NCI-H774 (cell line): Measurements from ENCODE around the gene CMTM6.
"Not testable (repeated sequence)": the region's sequence is repeated elsewhere in the genome, so short reads cannot be mapped to it uniquely, and the experiment has no call there.

Experiments
- DNase-seq: peaks from one replicate; lab custom pipeline; 2025; lab: John Stamatoyannopoulos, UW

Gene CMTM6, protein sequence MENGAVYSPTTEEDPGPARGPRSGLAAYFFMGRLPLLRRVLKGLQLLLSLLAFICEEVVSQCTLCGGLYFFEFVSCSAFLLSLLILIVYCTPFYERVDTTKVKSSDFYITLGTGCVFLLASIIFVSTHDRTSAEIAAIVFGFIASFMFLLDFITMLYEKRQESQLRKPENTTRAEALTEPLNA

DNA sequence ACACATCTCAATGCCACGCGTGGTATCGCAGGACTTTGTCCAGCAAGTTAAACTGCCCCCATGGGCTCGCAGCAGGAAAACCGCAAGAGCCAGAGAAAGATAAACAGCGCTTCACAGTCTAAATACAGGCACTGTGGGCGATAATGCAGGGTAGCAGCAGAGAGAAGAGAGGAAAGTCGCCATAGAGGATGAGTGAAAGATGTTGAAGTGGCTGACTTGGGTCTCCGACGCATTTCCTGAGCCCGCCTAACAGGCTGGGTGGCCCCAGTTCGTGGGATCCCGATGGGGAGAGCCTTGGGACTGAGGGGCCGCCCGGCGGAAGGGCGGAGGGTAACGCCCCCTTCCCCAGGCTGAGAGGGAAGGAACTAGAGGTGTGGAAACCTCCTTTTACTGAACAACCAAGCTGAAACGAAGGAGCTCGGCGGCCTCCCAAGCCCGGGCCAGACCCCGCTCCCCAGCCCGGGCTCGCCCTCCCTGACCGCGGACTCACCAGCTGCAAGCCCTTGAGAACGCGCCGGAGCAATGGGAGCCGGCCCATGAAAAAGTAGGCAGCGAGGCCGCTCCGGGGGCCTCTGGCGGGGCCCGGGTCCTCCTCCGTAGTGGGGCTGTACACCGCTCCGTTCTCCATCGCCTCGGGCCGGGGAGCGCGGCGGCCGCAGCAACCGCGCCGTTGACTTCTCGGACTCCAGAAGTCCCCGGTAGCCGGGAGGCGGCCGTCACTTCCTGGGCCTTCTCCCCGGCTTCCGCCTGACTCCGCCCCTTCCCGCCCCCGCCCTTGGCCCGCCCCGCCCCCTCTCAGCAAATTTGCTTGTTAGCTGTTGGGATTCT lies at the start of gene CMTM6:
TSS of gene CMTM6 (minus strand) at position 735 of the 828 bp plus-strand sequence. CDS start at position 628, 107 bp downstream.
- peak; percentile 23 for DNase-seq

DNA sequence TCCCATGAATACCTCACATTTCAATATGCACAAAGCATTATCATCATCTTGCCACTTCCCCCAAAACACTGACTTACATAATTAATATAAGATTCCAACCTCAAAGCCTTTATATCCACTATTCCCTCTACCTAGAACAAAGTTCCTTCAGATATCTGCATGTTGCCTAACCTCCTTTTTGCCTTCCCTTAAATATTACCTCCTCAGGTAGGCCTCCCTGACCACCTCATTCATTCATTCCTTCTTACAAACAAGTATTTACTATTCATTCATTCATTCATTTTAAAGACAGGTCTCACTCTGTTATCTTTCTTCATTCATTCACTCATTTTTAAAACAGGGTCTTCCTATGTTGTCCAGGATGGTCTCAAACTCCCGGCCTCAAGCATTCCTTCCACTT lies 49.4 kb upstream of the CMTM6 start:
- DNase-seq, result no peak

DNA sequence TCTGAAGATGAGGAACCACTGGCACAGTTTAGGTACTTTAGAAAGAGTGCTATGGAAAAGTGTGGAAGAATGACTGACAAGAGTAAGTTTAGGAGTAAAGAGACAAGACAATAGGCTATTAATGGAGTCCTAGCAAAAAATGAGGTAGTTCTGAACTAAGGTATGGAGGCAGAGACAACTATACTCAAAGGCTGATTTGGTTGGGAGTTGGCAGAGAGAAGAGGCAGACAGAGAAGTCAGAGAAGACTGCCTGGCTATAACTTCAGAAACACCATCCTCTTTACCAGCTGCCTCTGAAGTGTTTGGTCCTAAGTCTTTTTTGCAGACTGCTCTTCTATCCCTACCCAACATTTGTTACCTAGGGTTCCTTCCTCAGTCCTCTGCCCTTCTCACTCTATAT lies 48.8 kb upstream of the CMTM6 start:
- DNase-seq, result no peak

DNA sequence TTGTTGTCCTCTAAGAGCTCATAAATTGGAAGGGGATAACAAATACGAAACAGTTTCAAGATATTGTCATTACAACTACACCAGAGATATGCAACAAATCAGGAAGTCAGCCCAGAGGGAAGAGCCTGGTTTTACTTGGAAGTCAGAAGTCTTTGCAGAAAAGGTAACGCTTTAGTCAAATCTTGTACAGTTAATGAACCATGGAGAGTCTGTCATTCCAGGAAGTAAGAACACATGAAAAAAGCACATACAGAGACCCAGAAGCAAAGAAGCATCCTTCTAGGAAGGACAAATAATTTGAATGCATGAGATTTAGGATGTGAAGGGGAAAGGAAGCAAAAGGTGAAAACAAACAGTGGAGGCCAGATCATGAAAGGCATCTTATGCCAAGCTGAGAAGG lies 48.4 kb upstream of the CMTM6 start:
- no peak for DNase-seq

DNA sequence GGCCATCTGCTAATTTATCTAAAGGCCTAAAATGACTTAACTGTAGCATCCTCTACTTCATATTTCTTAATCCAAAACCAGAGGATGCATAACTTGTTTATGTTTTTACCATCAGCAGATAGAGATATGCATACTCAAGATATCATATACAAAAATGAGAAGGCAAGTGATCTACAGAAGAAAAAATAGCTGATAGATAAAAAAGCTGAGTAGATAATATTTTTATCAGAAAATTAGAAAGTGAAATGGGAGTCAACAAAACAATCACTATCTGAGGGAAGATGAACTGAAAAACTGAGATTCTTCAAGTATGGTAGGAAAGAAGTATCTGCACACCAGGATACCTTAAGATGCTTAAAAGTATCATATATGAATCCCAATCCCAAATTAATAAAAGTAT lies 42.7 kb upstream of the CMTM6 start:
- DNase-seq, result no peak

GRCh38 chr3:32544894-32545293 lies 42.2 kb upstream of the CMTM6 start:
- DNase-seq, result no peak

GRCh38 chr3:32542807-32543206 lies 40.2 kb upstream of the CMTM6 start:
- DNase-seq, result no peak

- no peak for DNase-seq
Observed at GRCh38 chr3:32540899-32541298, 38.2 kb upstream of the CMTM6 start.

DNA sequence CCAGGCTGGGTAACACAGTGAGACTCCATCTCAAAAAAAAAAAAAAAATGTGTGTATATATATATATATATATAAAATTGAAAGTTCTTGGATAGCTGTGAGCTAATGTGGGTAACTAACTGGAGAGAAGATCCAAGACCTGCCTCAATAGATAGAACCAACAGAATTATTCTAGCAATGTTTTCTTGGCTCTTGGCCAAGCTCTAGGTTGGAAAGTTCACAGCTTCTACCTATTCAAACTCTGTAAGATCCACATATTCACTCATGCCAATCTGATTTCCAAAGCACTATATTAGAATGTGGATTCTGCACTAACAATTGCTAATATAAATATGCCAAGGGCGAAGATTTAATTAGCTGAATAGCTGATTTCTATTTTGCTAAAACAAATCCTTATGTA lies 29.8 kb upstream of the CMTM6 start:
- DNase-seq, result no peak

DNA sequence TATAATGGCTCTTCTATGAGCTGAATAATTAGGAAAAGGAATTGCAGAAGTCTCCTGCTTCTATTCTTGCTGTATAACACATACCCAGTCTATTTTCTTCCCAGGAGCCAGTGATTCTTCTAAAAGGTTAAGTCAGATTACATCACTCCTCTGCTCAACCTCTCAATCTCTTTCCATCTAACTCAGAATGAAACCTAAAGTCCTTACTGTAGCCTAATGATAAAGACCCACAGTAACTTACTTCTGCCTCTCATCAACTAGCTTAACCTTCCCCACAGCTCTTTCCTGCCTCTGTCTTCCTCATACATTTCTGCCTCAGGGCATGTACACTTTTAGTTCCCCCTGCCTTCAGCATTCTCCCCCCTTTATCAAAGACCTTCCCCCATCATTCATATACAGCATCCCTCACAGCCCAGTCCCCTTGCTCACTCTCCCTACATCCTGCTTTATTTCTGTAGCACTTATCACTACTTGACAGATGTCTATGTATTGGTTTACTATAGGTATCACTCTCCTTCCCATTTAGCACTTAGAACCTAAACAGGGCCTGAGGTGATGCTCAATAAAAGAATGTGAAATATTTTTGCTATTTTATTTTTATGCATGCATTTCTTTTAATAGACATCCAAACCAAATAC lies 28.5 kb upstream of the CMTM6 start:
- no peak for DNase-seq

GRCh38 chr3:32525720-32526119 lies 23.1 kb upstream of the CMTM6 start:
- no peak for DNase-seq

DNA sequence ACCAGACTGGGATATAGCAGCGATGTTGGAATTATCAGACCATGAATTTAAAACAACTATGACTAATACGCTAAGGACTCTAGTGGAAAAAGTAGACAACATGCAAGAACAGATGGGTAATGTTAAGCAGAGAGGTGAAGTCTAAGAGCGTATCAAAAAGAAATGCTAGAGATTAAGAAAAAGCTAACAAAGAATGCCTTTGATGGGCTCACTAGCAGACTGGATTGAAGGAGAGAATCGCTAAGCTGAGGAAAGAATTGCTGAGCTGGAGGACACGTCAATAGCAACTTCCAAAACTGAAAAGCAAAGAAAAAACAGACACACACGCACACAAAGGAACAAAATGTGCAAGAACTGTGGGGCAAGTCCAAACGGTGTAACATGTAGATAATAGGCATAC lies 20.0 kb upstream of the CMTM6 start:
- DNase-seq, result no peak

- not testable (repeated sequence) for DNase-seq
Observed at GRCh38 chr3:32518921-32519320, 16.3 kb upstream of the CMTM6 start.

- DNase-seq, result not testable (repeated sequence)
Observed at GRCh38 chr3:32516751-32517150, 14.1 kb upstream of the CMTM6 start.

- DNase-seq, result no peak
Observed at GRCh38 chr3:32511005-32511404, 8.4 kb upstream of the CMTM6 start.

GRCh38 chr3:32510075-32510724 lies 7.5 kb upstream of the CMTM6 start:
- peak; percentile 0 for DNase-seq

DNA sequence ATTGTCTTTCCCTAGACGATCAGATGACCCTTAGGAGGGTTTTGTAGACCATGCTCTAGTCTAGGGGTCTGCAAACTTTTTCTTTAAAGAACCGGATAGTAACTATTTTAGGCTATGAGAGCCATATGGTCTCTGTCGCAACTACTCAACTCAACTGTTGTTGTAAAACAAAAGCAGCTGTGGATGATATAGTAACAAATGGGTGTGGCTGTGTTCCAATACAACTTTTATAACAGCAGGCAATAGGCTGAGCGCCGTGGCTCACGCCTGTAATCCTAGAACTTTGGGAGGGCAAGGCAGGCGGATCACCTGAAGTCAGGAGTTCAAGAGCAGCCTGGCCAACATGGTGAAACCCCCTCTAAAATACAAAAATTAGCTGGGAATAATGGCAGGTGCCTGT lies 6.1 kb upstream of the CMTM6 start:
- DNase-seq, result no peak

DNA sequence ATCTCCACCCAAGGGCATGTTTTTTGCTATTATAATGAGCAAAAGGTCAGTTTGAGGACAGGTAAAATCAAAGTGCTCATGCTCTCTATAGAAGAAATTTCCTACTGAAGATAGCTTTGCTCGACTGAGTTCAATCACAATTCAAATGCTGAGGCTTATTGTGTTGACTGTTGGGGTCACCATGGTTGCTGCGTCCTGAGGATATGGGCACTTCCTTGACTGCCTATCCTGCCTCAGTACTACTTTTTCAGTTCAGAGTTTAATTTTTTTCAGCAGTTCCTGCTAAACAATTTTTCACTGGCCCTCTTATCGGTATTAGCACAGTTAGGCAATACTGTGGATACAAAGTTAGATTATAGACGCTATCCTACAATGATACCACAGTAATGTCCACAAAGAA lies 3.8 kb upstream of the CMTM6 start:
- no peak for DNase-seq

DNA sequence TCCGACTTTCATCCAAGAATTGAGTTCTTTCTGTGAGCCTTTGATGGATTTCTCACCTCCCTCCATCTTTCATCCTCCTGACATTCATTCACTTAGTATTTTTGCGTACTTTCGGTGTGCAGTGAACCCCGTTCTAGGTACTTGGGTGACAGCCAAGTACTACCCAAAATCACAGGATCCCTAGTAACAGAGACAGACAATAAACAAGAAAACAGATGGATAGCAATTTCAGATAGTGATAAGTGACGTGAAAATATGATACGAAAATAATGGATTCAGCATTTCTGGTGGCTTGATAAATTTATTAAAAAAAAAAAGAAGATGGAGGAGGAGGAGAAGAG lies 264 bp upstream of the CMTM6 start:
- DNase-seq, result no peak

GRCh38 chr3:32501783-32502117 lies 902 bp downstream of the CMTM6 start:
- DNase-seq, result no peak

DNA sequence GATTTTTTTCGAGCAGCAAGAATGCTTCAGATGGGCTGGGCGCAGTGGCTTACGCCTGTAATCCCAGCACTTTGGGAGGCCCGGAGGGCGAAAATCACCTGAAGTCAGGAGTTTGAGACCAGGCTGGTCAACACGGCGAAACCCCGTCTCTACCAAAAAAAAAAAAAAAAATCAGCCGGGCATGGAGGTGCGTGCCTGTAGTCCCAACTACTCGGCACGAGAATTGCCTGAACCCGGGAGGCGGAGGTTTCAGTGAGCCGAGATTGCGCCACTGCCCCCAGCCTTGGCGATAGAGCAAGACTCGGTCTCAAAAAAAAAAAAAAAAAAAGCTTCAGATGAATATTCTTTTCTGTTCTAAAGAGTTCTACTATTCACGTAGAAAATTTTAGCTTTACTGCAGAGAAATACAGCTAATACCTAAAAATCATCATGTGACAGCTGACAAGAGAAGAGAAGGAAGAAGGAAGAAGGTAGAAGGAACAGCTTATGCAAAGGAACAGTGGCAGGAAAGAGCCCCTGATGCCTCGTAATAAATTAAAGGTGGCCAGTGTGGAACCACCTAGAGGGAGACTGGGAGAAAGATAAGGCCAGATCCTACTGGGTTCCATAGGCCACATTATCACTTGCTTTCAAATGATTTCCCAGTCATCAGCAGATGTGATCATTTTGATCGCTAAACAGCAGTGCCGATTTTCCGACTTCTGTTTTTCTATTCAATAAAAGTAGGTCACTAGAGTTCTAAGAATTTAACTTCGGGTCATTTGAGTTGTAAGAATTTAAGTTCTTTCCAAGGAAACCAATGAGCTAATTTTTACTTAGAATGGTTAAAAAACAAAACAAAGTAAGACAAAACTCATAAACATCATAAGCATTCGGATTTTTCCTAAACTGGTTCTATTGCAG lies 1.5 kb downstream of the CMTM6 start:
- no peak for DNase-seq

DNA sequence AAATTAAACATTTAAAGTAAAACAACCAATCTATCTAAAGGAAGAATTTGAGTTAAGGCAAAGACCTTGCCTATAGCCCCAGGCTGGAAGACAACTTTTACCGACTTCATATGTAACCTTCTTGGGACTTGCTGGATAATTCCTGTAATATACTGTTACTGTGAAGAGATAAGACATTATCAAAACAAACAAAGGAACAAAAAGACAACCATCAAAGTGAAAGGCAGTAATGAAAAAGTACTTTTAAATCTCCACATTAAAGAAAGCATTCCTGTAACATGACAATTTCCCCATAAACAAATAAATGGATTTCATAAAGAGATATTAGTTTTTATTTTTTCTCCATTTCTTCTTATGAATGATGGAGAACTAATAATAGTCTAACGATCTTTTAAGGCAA lies 2.4 kb downstream of the CMTM6 start:
- no peak for DNase-seq
